OCI-LY7 (cell line): ENCODE data around the gene TBC1D20. TPM values are rescaled to one million over a fixed set of nuclear protein-coding genes. Genes with fewer than 3 reads are reported as not detected.

Experiments used
- BruUV-seq: library from RNA; stranded (reverse); fragments of 400-500 nt; replicated peaks from 2 replicates; lab custom pipeline; 2021; lab: Mats Ljungman, UMichigan
- CTCF ChIA-PET: fragments of 300-600 bp; sonication (Branson Sonifier 250); formaldehyde crosslinking; loops from one replicate; lab custom pipeline; 2022; ENCODE audit warnings: antibody characterized with exemption; ENCODE audit not compliant: unreplicated experiment; lab: Charles Lee
- POLR2A ChIA-PET: fragments of 300-600 bp; sonication (Branson Sonifier 250); formaldehyde crosslinking; loops from one replicate; lab custom pipeline; 2022; ENCODE audit warnings: antibody characterized with exemption; lab: Charles Lee
- DNase-seq: peaks from one replicate; pipeline ENCODE4 v3.0.0-alpha.2; 2015; ENCODE audit warnings: low spot score
- H2AFZ ChIP-seq: fragments of 200-600 bp; sonication (generic), shearing (Covaris generic); 2 replicates; pipeline ENCODE4 v1.6.1; 2014; ENCODE audit warnings: mild to moderate bottlenecking, antibody characterized with exemption, low read length, moderate library complexity
- H3K27ac ChIP-seq: fragments of 200-600 bp; sonication (generic); 2 replicates; pipeline ENCODE4 v1.5.1; 2014; ENCODE audit warnings: mixed run types, low read depth, mild to moderate bottlenecking, moderate library complexity, low read length, inconsistent platforms; ENCODE audit not compliant: poor library complexity, severe bottlenecking
- H3K36me3 ChIP-seq: fragments of 200-600 bp; sonication (generic); 2 replicates; pipeline ENCODE4 v1.6.1; 2014; ENCODE audit warnings: mild to moderate bottlenecking, antibody characterized with exemption, low read length, moderate library complexity, mixed read lengths; ENCODE audit not compliant: insufficient read depth
- H3K4me1 ChIP-seq: fragments of 200-600 bp; sonication (generic); 2 replicates; pipeline ENCODE4 v1.5.1; 2014; ENCODE audit warnings: mild to moderate bottlenecking, low read length; ENCODE audit not compliant: insufficient read depth, poor library complexity, severe bottlenecking
- H3K4me2 ChIP-seq: fragments of 200-600 bp; sonication (generic); 2 replicates; pipeline ENCODE4 v1.6.1; 2014; ENCODE audit warnings: mild to moderate bottlenecking, low read length
- H3K4me3 ChIP-seq: fragments of 200-600 bp; sonication (generic); 2 replicates; pipeline ENCODE4 v1.5.1; 2014; ENCODE audit warnings: mild to moderate bottlenecking, low read depth, low read length; ENCODE audit not compliant: poor library complexity, severe bottlenecking
- H3K79me2 ChIP-seq: fragments of 200-600 bp; sonication (generic); 2 replicates; pipeline ENCODE4 v1.6.1; 2016; ENCODE audit warnings: low read depth, mild to moderate bottlenecking, low read length, moderate library complexity, mixed read lengths; ENCODE audit not compliant: insufficient read depth
- H3K9me2 ChIP-seq: fragments of 200-600 bp; sonication (generic); 2 replicates; pipeline ENCODE4 v1.6.1; 2016; ENCODE audit warnings: mild to moderate bottlenecking, low read length, mixed read lengths; ENCODE audit not compliant: insufficient read depth
- H3K9me3 ChIP-seq: fragments of 200-600 bp; sonication (generic); 2 replicates; pipeline ENCODE4 v1.6.1; 2014; ENCODE audit warnings: mild to moderate bottlenecking, mixed run types, low read length, mixed read lengths
- H4K20me1 ChIP-seq: fragments of 200-600 bp; sonication (generic); 2 replicates; pipeline ENCODE4 v1.6.1; 2014; ENCODE audit warnings: mild to moderate bottlenecking, antibody characterized with exemption, low read length, moderate library complexity, mixed read lengths; ENCODE audit not compliant: insufficient read depth
- CTCF ChIP-seq: fragments of 200-600 bp; sonication (generic); conservative IDR thresholded peaks from 2 replicates; pipeline ENCODE4 v1.5.1; 2014; ENCODE audit warnings: mild to moderate bottlenecking, antibody characterized with exemption, low read length, moderate library complexity, mixed read lengths
- EZH2phosphoT487 ChIP-seq: fragments of 200-600 bp; sonication (generic); IDR thresholded peaks from 2 replicates; pipeline ENCODE4 v1.6.1; 2018; ENCODE audit warnings: low read depth, borderline replicate concordance, mild to moderate bottlenecking, mixed run types, antibody characterized with exemption, low read length, moderate library complexity, mixed read lengths
- intact Hi-C: fragments of 100-400 bp; cut with micrococcal nuclease; formaldehyde crosslinking; loops from one replicate; pipeline ENCODE4 v1.10.0; 2022; ENCODE audit not compliant: unreplicated experiment
- total RNA-seq, 2 experiments: library from RNA; depleted of rRNA in 1 of 2; stranded (reverse); fragments of >200 nt in 1 of 2; shearing (Covaris generic) in 1 of 2; gene quantifications; 2 replicates each; pipeline ENCODE4 v1.2.3, GENCODE V29; 2014 to 2022

Gene TBC1D20
- total RNA-seq, 2 experiments from 2014 or later: 17.4 to 20.8 TPM

GRCh38 chr20:483815-484644 lies 21.7 kb upstream of the TBC1D20 start:
- H3K4me1 ChIP-seq: no peaks in the 10 kb centered on the region
- no peak overlapping the region for H3K4me2 ChIP-seq
- peaks cover 96% of the 10 kb centered on the region for H3K36me3 ChIP-seq
- no peak for DNase-seq
- no peaks in the 10 kb centered on the region for H3K79me2 ChIP-seq
- intact Hi-C loops: no loop called here
- ChIA-PET CTCF (no interaction called here), POLR2A (interaction anchor here (0.6 kb wide), 1 partner anchor 85 kb away, joined by 4 read pairs; no protein-coding TSS in a partner anchor)
- no peak overlapping the region for H3K4me3 ChIP-seq
- H3K9me3 ChIP-seq: no peaks in the 10 kb centered on the region
- no peak overlapping the region for H2AFZ ChIP-seq
- TF ChIP-seq EZH2phosphoT487 (no peak), CTCF (no peak)
- BruUV-seq: no TSS peak
- no peak overlapping the region for H3K27ac ChIP-seq
- no peaks in the 10 kb centered on the region for H4K20me1 ChIP-seq
- H3K9me2 ChIP-seq: no peaks in the 10 kb centered on the region

GRCh38 chr20:481167-481566 lies 18.8 kb upstream of the TBC1D20 start:
- Histone ChIP-seq H3K36me3 (peaks cover 88% of the 10 kb centered on the region), H2AFZ (no peak overlapping the region), H3K27ac (no peak overlapping the region), H3K4me2 (no peak overlapping the region), H3K9me3 (no peaks in the 10 kb centered on the region), H3K9me2 (no peaks in the 10 kb centered on the region), H3K79me2 (no peaks in the 10 kb centered on the region), H3K4me3 (no peak overlapping the region), H3K4me1 (no peaks in the 10 kb centered on the region), H4K20me1 (no peaks in the 10 kb centered on the region)
- intact Hi-C loops: no loop called here
- no TSS peak for BruUV-seq
- TF ChIP-seq CTCF (no peak), EZH2phosphoT487 (no peak)
- CTCF ChIA-PET: no interaction called here
- no peak for DNase-seq
- POLR2A ChIA-PET: interaction anchor here (1.0 to 1.3 kb wide), 2 partner anchors 12 to 105 kb away, joined by 3 read pairs; no protein-coding TSS in a partner anchor

DNA sequence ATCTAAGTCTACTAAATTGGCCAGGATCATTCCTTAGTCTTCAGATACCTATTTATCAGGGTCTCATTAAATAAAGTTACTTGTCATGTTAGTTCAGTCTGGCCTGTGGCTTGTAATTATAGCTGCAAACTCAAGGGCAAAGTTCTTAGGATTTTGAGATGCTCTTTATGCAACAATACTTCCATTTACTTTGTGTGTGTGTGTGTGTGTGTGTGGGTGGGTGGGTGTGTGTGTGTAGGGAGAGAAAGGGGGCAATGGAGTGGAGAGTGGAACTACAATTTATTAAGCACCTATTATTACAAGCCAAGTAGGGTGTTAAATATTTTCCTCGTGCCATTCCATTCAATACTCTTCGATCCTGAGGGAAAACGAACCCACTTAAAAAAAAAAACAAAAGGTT lies 17.7 kb upstream of the TBC1D20 start:
- no peaks in the 10 kb centered on the region for H3K79me2 ChIP-seq
- no peaks in the 10 kb centered on the region for H3K9me2 ChIP-seq
- BruUV-seq: no TSS peak
- no peaks in the 10 kb centered on the region for H4K20me1 ChIP-seq
- TF ChIP-seq CTCF (no peak), EZH2phosphoT487 (no peak)
- peaks cover 84% of the 10 kb centered on the region for H3K36me3 ChIP-seq
- intact Hi-C loops: no loop called here
- no peak overlapping the region for H3K4me2 ChIP-seq
- H3K4me1 ChIP-seq: no peaks in the 10 kb centered on the region
- H3K27ac ChIP-seq: no peak overlapping the region
- no peaks in the 10 kb centered on the region for H3K9me3 ChIP-seq
- no peak overlapping the region for H2AFZ ChIP-seq
- POLR2A ChIA-PET: interaction anchor here (0.5 kb wide), 1 partner anchor 22 kb away, joined by 3 read pairs; no protein-coding TSS in a partner anchor
- CTCF ChIA-PET: no interaction called here
- no peak overlapping the region for H3K4me3 ChIP-seq
- no peak for DNase-seq
